Endothelial cell of hepatic sinusoid (primary cell): Measurements from ENCODE around the gene BTN3A1.
"Not testable (repeated sequence)": the region's sequence is repeated elsewhere in the genome, so short reads cannot be mapped to it uniquely, and the experiment has no call there.

Source experiments
- in situ Hi-C: cut with HindIII; loops from 2 replicates; pipeline ENCODE4 v1.10.0; 2017; ENCODE audit warnings: low sequenced_read_pairs

The BTN3A1 gene

DNA sequence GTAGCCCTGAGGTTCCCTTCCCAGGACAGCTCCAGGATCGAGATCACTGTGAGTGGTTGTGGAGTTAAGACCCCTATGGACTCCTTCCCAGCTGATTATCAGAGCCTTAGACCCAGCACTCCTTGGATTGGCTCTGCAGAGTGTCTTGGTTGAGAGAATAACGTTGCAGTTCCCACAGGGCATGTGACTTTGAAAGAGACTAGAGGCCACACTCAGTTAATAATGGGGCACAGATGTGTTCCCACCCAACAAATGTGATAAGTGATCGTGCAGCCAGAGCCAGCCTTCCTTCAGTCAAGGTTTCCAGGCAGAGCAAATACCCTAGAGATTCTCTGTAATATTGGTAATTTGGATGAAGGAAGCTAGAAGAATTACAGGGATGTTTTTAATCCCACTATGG lies 24.4 kb upstream of the BTN3A1 start:
- in situ Hi-C loops: no loop called here

DNA sequence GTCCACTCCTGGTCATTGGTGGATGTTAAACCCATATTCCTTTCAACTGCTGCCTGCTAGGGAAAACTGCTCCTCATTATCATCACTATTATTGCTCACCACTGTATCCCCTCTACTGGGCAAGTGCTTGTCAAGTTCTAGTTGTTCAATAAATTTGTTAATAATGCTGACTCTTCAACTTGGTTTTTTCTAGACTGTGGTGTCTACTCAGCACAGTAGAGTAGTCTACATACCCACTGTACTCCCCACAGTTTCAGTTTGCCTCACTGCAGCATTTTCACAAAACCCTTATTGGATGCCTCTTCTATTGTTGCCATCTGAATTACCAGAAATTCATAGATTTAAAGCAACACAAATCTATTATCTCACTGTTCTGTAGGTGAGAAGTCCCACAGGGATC lies 23.9 kb upstream of the BTN3A1 start:
- in situ Hi-C loops: not testable (repeated sequence)

DNA sequence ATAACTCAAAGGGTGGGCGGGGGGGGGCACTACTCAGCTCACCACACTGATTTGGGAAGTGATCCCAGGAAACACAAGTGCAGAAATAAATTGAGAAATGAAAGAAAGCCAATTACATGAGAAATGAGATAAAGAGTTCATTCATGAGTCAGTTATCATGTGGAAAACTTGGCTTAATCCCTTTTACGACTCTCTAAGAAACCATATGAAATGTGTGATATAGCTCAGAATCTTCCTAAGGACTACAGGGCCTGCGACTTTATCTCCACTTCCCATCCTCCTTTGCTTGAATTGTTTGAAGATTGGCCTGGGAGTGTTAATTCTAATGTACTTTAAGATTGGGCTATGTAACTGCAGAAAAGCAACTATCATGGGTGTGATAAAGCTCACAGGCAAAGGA lies 22.8 kb upstream of the BTN3A1 start:
- in situ Hi-C loops: no loop called here

DNA sequence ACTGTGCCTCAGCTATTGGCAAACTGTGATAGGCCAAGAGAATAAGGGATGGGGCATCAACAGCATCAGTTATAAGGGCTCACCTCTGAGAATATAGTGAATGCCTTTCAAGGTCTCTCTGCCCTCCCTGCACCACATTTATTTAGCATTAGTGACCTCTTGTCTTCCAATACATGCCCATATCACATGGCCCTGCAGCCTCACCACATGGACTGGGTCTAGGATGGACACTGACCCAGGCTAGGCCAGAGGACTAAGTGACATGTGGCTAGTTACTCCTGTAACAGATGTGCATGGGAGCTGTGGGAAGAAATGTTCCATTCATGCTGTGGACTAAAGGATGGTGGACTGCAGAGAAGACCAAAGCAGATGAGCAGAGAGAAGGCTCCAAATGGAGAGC lies 22.3 kb upstream of the BTN3A1 start:
- in situ Hi-C loops: no loop called here

DNA sequence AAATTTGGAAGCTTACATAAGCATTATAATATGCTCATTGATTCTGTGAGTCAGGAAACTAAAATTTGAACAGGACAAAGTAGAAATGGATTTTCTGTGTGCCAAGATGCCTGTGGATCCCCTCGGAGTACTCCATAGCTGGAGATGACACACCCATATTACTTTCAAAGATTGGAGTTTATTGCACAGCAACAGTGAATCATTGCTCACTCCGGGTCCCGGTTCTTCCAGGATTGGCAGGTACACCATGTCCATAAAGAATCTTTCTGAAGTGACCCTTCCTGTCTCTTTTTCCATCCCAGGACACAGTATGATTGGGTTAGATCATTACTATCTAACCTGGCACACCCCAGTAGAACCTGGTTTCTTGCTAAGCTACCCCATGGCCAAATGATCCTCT lies 21.8 kb upstream of the BTN3A1 start:
- in situ Hi-C loops: no loop called here

DNA sequence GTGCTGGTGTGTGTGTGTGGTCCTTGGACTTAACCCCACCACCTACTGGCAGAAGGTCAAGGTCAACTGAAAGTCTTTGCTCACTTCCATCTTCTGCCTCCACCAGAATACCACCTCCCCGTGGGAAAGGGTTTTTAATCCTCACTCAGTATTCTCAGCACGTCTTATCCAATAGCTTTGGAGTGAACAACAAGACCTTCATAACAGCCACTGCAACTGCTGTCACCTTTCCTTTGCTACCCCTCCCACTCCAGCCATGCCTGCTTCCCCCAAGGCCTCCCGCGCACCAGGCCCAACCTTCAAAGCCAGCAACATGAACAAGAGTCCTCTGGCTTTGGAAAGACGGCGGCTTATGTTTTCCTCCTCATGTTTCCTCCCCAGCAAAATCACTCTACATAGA lies 20.0 kb upstream of the BTN3A1 start:
- in situ Hi-C loops: no loop called here

DNA sequence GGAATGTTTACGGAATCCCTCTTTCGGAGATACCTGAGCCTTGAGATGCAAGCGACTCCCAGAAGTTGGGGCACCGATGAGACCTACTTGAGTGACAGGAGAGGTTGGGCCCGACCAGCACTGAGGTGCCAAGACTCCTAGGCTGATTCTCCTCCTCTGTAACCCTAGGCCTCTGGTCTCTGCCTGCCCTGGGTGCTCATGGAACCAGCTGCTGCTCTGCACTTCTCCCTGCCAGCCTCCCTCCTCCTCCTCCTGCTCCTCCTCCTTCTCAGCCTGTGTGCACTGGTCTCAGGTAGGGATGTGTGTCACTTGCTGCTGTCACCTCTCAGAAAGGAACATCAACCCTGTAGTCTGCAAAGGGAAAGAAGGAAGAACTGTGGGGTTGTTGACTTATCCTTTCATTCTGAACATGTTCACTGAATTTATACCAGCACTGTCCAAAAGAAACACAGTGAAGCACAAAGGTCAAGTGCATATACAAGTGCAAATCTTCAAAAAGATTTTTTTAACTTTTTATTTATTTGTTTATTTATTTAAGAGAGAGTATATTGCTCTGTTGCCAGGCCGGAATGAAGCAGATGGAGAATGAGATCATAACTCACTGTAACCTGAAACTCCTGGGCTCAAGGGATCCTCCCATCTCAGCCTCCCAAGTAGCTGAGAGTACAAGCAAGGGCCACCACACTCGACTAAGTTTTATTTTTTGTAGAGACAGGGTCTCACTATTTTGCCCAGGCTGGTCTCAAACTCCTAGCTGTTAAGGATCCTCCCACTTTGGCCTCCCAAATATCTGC lies 18.3 kb upstream of the BTN3A1 start:
- in situ Hi-C loops: no loop called here

DNA sequence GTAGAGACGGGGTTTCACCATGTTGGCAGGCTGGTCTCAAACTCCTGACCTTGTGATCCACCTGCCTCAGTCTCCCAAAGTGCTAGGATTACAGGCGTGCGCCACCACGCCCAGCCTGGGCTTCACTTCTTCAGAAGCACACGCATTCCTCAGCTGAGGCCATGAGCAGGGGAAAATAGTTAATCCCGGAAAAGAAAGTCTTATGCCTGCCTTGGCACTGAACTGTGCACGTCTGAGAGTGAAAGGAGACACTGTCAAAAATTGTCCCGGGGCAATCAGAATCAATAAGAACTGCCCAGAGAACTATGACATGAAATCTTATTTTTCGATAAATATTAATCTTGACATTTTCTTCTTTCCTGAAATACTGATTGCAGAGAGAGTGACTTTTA lies 16.3 kb upstream of the BTN3A1 start:
- in situ Hi-C loops: no loop called here

DNA sequence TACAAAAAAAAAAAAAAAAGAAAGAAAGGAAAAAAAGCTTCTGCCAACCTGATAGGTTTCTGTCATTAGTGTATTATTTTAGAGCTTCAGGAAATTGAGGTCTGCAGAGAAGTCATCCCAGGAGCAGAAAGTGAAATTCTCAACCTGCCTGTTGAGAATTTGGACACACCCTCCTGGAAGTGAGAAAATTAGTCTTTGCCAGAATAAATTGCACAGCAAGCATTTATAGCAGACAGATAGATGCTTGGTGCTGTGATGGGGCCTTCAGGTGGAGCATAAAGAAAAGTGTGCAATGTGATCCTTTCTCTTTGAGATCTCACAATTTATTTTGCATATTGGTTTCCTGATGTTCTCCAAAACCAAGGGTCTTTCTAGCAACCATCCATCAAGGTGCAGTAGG lies 14.5 kb upstream of the BTN3A1 start:
- in situ Hi-C loops: no loop called here

DNA sequence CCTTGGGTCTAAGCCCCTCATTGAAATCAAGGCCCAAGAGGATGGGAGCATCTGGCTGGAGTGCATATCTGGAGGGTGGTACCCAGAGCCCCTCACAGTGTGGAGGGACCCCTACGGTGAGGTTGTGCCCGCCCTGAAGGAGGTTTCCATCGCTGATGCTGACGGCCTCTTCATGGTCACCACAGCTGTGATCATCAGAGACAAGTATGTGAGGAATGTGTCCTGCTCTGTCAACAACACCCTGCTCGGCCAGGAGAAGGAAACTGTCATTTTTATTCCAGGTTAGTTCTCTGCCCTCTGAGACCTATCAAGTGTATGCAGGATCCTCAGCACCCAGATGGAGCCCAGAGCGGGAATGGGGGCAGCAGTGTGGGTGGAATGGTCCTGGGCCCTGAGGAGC lies 14.1 kb upstream of the BTN3A1 start:
- in situ Hi-C loops: no loop called here

DNA sequence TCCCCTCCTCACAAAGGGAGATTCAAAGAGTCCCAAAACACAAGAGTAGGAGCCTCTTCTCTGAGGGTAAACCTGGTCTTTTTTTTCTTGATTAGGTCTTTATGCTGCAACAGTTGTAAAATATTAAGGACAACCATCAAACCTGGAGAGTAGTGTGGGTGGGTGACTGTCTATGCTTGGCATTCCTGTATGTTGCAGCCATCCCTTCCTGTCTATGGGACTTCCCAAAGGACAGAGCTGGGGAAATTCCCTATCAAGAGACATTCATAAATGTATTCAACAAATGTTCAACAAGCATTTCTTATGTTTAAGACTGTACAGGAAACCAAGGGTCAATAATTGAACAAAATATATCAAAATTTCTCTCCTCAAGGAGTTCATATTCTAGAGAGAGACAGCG lies 13.6 kb upstream of the BTN3A1 start:
- in situ Hi-C loops: no loop called here

DNA sequence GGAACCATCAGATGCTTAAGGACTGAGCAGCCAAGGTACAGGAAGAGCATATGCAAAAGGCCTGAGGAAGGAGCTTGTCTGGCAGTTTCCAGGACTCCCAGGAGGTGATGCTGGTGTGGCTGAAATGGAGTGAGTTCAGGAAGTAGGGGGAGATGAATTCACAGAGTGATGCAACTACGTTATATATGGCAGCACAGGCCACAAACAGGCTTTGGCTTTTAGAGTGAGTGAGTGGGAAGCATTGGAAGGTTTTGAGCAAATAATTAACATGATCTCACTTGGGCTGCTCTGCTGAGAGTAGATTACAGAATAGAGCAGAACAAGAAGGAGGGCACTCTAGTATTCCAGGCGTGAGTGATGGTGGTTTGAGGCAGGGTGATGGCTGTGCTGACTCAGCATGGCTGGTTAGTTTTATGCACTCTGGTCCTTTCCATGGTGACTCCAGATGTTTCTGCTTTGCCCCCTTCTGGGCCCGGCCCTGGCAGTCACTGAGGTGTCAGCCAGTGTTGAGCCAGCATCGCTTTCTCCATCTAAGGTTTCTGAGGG lies 12.7 kb upstream of the BTN3A1 start:
- in situ Hi-C loops: no loop called here

DNA sequence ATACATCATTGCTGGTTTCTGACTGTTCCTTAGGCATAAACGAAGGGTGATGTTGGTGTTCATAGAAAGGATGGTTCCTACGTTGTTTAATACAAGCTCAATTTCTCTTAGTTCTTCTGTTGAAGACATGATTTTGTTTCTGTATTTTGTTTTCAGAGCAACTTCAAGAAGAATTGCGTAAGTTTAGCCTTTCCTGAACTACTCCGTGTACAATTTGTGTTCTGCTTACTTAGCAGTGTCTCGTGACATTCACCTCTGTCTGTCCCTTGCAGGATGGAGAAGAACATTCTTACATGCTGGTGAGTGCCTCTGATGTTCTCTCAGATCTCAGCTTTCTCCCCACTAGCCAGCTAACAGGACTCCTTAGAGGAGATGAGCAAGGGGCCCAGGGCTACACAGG lies 11.5 kb upstream of the BTN3A1 start:
- in situ Hi-C loops: no loop called here

DNA sequence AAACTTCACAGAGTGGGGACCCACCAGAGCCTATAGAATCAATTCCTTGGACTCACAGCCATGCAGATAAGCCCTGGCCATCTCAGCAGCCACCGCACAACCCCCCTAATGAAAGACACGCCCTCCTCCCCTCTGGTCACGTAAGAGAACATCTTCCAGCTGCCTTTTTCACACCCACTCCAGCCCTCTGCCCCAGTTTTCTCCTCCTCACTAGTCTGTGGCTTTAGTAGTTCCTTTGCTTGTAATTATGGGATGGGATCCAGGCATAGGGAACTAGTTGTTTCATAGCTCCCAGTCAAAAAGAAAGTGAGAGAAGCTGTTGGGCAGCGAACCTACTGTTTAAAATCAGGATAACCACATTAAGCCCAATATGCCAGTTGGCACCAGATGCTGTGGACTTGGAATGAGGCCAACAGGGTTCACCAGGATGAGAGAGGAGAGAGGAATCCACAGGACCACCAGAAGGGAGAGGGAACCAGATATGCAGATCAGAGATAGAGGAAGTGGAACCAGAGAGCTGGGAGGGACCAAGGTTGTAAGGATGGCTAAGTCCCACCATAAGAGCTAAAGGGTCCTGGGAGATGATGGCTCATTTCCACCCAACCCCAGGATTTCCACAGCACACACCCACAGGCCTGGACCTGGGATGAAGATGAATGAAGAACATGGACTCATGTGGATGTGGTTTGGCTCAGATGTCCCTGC lies 9.0 kb upstream of the BTN3A1 start:
- in situ Hi-C loops: no loop called here

DNA sequence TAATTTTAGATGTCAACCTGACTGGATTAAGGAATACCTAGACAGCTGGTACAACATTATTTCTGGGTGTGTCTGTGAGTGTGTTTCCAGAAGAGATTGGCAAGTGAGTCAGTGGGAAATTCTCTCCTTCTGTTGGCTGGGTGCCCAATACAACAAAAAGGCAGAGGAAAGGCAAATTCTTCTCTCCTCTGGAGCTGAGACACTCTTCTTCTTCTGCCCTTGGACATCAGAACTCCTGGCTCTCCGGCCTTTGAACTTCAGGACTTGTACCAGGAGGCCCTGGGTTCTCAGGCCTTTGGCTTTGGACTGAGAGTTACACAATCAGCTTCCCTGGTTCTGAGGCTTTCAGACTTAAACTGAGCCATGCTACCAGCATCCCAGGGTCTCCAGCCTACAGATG lies 7.8 kb upstream of the BTN3A1 start:
- in situ Hi-C loops: no loop called here

DNA sequence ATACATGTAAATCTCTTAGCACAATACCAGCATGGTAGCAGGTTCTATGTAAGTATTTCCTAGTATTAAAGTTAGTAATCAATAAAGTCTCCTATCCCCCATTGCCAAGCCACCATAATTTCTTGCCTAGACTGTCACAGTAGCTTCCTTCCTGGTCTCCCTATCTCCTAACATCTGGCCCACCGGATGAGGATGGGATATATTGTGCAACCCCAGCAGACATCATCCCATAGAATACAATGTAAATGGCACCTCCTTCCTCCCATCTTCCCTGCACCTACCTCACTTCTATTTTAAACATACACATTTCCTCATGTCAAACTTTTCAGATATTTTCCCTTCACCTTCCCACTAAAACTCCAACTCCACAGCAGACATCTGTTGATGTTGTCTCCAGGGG lies 3.5 kb upstream of the BTN3A1 start:
- in situ Hi-C loops: no loop called here

DNA sequence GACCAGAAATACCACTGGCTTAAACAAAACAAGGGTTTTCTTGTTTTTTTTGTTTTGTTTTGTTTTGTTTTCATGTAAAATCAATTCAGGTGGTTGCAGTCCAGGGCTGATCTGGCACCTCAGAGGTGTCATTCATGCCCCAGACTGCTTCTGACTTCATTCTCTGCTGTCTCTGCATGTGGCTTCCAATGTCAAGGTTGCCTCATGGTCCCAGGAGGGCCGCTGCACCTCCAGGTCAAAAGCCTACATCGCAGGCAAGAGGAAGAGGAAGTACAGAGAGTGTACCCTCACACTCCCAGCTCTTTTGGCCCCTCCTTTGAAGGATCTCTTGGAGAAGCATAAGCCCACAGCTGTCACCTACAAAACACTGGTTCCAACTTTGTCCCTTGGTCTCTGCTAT lies 1.4 kb upstream of the BTN3A1 start:
- in situ Hi-C loops: no loop called here

DNA sequence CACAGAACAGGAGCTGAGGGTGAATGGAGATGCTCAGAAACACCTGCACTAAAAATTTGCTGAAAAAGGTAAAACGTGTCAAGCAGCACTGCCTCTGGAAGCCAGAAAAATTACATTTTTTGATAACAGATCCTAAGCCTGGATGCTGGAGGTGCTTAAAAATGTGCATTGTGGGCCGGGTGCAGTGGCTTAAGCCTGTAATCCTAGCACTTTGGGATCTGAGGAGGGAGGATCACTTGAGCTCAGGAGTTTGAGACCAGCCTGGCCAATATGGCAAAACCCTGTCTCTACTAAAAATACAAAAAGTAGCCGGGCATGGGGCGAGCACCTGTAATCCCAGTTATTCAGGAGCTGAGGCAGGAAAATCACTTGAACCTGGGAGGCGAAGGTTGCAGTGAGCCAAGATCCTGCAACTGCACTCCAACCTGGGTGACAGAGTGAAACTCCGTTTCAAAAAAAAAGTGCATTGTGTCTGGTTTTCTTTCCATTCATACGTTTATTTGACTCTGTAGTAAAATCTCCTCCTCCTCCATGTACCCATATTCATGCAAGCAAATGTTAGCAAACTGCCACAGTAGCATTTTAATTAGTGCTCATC lies 587 bp upstream of the BTN3A1 start:
- in situ Hi-C loops: no loop called here

DNA sequence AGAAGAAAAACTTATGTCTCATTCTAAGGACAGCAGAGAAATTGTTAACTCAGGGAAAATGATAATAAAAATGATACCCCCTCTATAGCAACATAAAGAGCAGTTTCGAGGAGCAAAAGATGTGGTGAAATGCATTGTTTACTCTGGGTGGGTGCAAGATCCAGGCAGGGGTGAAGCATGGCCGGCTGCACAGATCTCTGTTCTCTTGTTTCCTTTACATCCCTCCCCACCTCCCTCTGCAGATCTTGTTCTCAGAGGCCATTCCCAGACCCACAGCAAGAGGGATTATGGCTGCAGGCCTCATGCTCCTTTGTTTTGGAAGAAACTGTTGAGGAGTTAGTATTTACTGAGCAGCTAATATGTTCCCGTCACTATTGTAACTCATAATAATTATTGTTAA lies 1.8 kb downstream of the BTN3A1 start:
- in situ Hi-C loops: no loop called here

DNA sequence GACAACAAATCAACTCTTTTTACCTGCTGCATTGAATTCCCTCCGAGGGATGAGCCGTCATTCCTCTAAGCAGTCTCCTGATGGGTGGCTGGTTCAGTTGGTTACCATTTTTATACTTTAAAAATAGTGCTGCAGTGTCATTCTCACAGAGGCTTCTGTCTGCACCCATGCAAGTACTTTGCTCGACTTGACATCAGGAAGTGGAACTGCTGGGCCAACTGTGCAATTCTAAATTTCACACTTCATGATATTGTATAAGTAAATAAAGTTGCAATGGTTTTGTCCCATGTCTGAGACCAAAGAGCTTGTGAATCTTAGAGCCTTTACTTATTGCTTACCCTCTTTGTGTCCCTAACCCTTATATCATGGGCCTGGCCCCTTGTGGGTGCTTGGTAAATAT lies 2.5 kb downstream of the BTN3A1 start:
- in situ Hi-C loops: no loop called here

DNA sequence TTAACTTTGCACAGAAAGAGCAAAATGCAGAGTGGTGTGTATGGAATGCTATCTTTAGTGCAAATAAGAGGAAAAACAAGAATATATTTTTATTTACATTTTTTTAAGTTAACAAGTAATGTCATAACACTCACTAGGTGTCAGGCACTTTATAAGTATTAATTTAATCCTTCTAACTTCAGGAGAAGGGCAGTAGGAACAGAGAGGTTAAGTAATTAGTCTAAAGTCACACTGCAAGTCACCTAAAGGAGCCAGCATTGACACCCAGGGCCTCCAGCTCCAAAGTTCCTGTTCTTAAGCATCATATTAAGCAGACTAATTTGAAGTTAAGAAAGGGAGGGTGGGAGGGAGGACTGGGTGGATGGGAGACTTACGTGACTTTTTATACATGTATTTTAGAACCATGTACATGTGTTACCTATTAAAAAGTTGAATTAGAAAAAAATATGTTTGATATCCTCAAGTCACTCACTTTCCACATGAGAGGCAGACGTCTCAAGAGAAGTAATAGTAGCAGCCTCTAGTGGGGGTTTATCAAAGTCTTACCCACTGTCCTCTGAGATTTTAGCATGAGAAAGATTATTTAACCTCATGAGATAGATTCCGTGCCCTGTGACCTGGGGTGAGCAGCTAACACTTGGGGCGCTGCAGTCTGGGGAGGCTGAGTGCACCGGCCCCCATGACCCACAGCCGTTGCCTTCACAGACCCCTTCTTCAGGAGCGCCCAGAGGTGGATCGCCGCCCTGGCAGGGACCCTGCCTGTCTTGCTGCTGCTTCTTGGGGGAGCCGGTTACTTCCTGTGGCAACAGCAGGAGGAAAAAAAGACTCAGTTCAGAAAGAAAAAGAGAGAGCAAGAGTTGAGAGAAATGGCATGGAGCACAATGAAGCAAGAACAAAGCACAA lies 7.0 kb downstream of the BTN3A1 start:
- in situ Hi-C loops: no loop called here
